Right lobe of liver (tissue), 6 donors: ENCODE measurements around the gene GALNT12. TPM values are rescaled to one million over a fixed set of nuclear protein-coding genes. Genes with fewer than 3 reads are reported as not detected.

Source experiments
- ATAC-seq, 4 donors: fragments of 200-7000 bp; cut with Tn5 transposase; one replicate each; pipeline ENCODE4 v1.9.1; 2020; ENCODE audit warnings: mild to moderate bottlenecking in 4 of 4, moderate library complexity in 4 of 4
- DNase-seq, 3 donors: peaks; one replicate each; pipeline ENCODE4 v3.0.0-alpha.2; 2020
- H3K27ac ChIP-seq, 3 donors: fragments of 200-600 bp; one replicate each; pipeline ENCODE4 v1.8.0; 2022
- H3K27me3 ChIP-seq, 2 donors: fragments of 200-600 bp; one replicate each; pipeline ENCODE4 v1.8.0; 2022
- H3K36me3 ChIP-seq, 4 donors: fragments of 200-600 bp; sonication (generic) in 1 of 4; one replicate each; pipeline versions ENCODE4 v1.5.1 to v1.8.0; 2017 to 2022; ENCODE audit warnings: control low read depth in 1 of 4
- H3K4me1 ChIP-seq, 4 donors: fragments of 200-600 bp; sonication (generic) in 1 of 4; one replicate each; pipeline versions ENCODE4 v1.5.1 to v1.8.0; 2017 to 2022; ENCODE audit warnings: control low read depth in 1 of 4
- H3K4me3 ChIP-seq, 3 donors: fragments of 200-600 bp; one replicate each; pipeline ENCODE4 v1.8.0; 2022
- H3K9me3 ChIP-seq, 4 donors: fragments of 200-600 bp; sonication (generic) in 1 of 4; one replicate each; pipeline versions ENCODE4 v1.5.1 to v1.8.0; 2017 to 2022; ENCODE audit warnings: control low read depth in 1 of 4
- CTCF ChIP-seq, 4 donors: fragments of 200-600 bp in 3 of 4; fragments of 450-650 bp in 1 of 4; IDR thresholded peaks; one replicate each; pipeline versions ENCODE4 v1.5.1 to v1.8.0; 2016 to 2022; ENCODE audit warnings: antibody characterized with exemption in 4 of 4, mild to moderate bottlenecking in 2 of 4
- POLR2A ChIP-seq: fragments of 450-650 bp; IDR thresholded peaks from one replicate; pipeline ENCODE4 v1.6.1; 2017; ENCODE audit warnings: antibody characterized with exemption, mild to moderate bottlenecking
- WGBS: methylation state at CpG from one replicate; pipeline ENCODE4 v1.1.6; 2018; ENCODE audit warnings: low coverage, low lambda C conversion rate; ENCODE audit not compliant: insufficient coverage; ENCODE audit errors: missing lambda C conversion rate; 5-methylcytosine and 5-hydroxymethylcytosine counted together
- intact Hi-C, 2 donors: fragments of 100-400 bp; cut with DNase I; formaldehyde crosslinking; loops; one replicate each; pipeline versions ENCODE4 v1.11.2 to v1.14.1; 2022
- total RNA-seq, 6 experiments: library from RNA; depleted of rRNA in 2 of 6; stranded (reverse); fragments of >200 nt in 2 of 6; fragmentation: NEBNext Ultra II Directional in 3 of 6; extraction: Animal tissue kit (Norgen Biotek cat#: 25700) in 3 of 6; gene quantifications; one replicate each; pipeline versions ENCODE4 v1.1.0 to v1.2.4, GENCODE V29; 2016 to 2023
- donor health status: DM: no; HTN: yes; CAD: no.
- donor health status: DM: no; HTN: no; CAD: no.
- donor health status: DM: no; HTN: no; CAD: no.
- donor health status: DM: no; HTN: yes; CAD: no.
- donor health status: DM: no; HTN: yes; CAD: no.

Gene GALNT12
- total RNA-seq, 6 experiments from 2014 or later = 0.06 to 1.1 (median 0.30) TPM; not detected in 1

GRCh38 chr9:98851730-98852459 lies 44.4 kb downstream of the GALNT12 start:
- intact Hi-C loops = loop anchor here in 1 of 2 donors (10.0 kb wide), 1 partner anchor 143 kb away; no protein-coding TSS in a partner anchor
- no peaks in the 10 kb centered on the region for H3K9me3 ChIP-seq
- H3K27ac ChIP-seq = no peak overlapping the region
- no peak overlapping the region for H3K4me3 ChIP-seq
- DNase-seq = no peak
- no peaks in the 10 kb centered on the region for H3K27me3 ChIP-seq
- no peaks in the 10 kb centered on the region for H3K36me3 ChIP-seq
- no peak for ATAC-seq
- 68% methylated on average over 5 of the region's 6 CpGs for WGBS
- TF ChIP-seq POLR2A = no peak
- TF ChIP-seq CTCF (IDR thresholded peaks at IDR 0.05) = no peak
- H3K4me1 ChIP-seq = no peaks in the 10 kb centered on the region

GRCh38 chr9:98852460-98852734 lies 44.9 kb downstream of the GALNT12 start:
- ATAC-seq (no peak), DNase-seq (no peak)
- Histone ChIP-seq H3K9me3 (no peaks in the 10 kb centered on the region), H3K4me1 (no peaks in the 10 kb centered on the region), H3K36me3 (no peaks in the 10 kb centered on the region), H3K4me3 (no peak overlapping the region), H3K27me3 (no peaks in the 10 kb centered on the region), H3K27ac (no peak overlapping the region)
- TF ChIP-seq POLR2A = no peak
- no peak for TF ChIP-seq CTCF (IDR thresholded peaks at IDR 0.05)
- WGBS = 45% methylated on average over 6 of the region's 6 CpGs
- intact Hi-C loops = loop anchor here in 1 of 2 donors (10.0 kb wide), 1 partner anchor 142 kb away; no protein-coding TSS in a partner anchor

- H3K4me3 ChIP-seq = no peak overlapping the region
- no peaks in the 10 kb centered on the region for H3K4me1 ChIP-seq
- no peak for ATAC-seq
- no peaks in the 10 kb centered on the region for H3K9me3 ChIP-seq
- no peak overlapping the region for H3K27ac ChIP-seq
- H3K27me3 ChIP-seq = no peaks in the 10 kb centered on the region
- intact Hi-C loops = loop anchor here in 1 of 2 donors (10.0 kb wide), 1 partner anchor 142 kb away; no protein-coding TSS in a partner anchor
- DNase-seq = no peak
- H3K36me3 ChIP-seq = no peaks in the 10 kb centered on the region
- WGBS = 86% methylated on average over 1 of the region's 2 CpGs
- TF ChIP-seq POLR2A (no peak), CTCF (IDR thresholded peaks at IDR 0.05) (no peak)
These were observed 45.5 kb downstream of the GALNT12 start for GRCh38 chr9:98852961-98853360.

GRCh38 chr9:98854266-98854665 lies 46.8 kb downstream of the GALNT12 start:
- Histone ChIP-seq H3K27me3 (no peaks in the 10 kb centered on the region), H3K4me1 (no peaks in the 10 kb centered on the region), H3K4me3 (no peak overlapping the region), H3K9me3 (no peaks in the 10 kb centered on the region), H3K36me3 (no peaks in the 10 kb centered on the region), H3K27ac (no peak overlapping the region)
- ATAC-seq (no peak), DNase-seq (no peak)
- no peak for TF ChIP-seq POLR2A
- TF ChIP-seq CTCF (IDR thresholded peaks at IDR 0.05) = no peak
- intact Hi-C loops = loop anchor here in 1 of 2 donors (10.0 kb wide), 1 partner anchor 141 kb away; no protein-coding TSS in a partner anchor
- 95% methylated on average over 2 of the region's 2 CpGs for WGBS
